ENCODE measurements around the gene GRID1. TPM values are rescaled to one million over a fixed set of nuclear protein-coding genes. Genes with fewer than 3 reads are reported as not detected.

The GRID1 gene
- total RNA-seq, 1 experiment from 2014 or later = not detected

DNA sequence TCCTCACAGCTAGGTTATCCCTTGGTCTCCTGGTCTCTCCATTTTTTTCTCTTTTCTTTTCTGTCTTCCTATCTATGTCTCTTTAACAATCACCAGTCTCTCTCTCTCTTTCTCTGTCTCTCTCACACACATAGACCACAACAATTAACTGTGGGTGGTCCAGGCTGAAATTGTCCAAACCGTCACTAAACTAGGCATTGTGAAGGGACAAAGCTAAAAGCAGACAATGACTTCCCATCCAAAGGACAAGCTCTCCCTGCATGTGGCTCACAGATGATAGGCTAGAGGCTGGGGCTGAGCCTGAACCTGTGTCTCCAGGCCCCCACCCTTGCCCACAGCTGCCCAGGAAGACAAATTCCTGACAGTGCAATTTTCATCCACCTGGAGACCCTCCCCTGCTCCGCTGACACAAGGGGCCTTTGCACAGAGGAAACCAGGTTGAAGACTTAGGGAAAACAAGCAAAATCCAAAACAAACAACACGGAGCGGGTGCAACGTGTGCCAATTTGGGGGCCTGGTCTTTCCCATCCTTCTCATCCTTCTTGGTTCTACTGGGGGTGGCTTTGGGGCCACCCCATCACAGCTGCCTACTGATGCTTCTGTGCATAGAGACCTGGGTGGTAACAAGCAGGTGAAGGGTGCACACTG is 755.4 kb downstream of the GRID1 start:
- intact Hi-C loops (cut with micrococcal nuclease) = no loop called here
- no peak overlapping the region for H2AFZ ChIP-seq (ENCODE audit: low read length)
- no peak overlapping the region for H3K4me3 ChIP-seq (ENCODE audit: low read length)
- H3F3A ChIP-seq (ENCODE audit: low read length, unreplicated experiment) = no peaks in the 10 kb centered on the region
- no peaks in the 10 kb centered on the region for H3K4me1 ChIP-seq (ENCODE audit: insufficient read depth, low read length)
- BruUV-seq (replicated peaks) = no TSS peak
- no peak overlapping the region for H3K27ac ChIP-seq (ENCODE audit: low read length)
- H3K9ac ChIP-seq (ENCODE audit: low read length) = no peak overlapping the region
- POLR2A ChIA-PET (ENCODE audit: unreplicated experiment) = no interaction called here
- TF ChIP-seq EZH2phosphoT487 (IDR thresholded peaks at IDR 0.05; ENCODE audit: borderline replicate concordance, low read length) = no peak
- TF ChIP-seq, protein P1, sequence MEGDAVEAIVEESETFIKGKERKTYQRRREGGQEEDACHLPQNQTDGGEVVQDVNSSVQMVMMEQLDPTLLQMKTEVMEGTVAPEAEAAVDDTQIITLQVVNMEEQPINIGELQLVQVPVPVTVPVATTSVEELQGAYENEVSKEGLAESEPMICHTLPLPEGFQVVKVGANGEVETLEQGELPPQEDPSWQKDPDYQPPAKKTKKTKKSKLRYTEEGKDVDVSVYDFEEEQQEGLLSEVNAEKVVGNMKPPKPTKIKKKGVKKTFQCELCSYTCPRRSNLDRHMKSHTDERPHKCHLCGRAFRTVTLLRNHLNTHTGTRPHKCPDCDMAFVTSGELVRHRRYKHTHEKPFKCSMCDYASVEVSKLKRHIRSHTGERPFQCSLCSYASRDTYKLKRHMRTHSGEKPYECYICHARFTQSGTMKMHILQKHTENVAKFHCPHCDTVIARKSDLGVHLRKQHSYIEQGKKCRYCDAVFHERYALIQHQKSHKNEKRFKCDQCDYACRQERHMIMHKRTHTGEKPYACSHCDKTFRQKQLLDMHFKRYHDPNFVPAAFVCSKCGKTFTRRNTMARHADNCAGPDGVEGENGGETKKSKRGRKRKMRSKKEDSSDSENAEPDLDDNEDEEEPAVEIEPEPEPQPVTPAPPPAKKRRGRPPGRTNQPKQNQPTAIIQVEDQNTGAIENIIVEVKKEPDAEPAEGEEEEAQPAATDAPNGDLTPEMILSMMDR (conservative IDR thresholded peaks at IDR 0.05; ENCODE audit: low read depth, low read length) = no peak
- TF ChIP-seq EZH2 (IDR thresholded peaks at IDR 0.05; ENCODE audit: low read length, unreplicated experiment) = no peak
- DNase-seq = no peak
- ATAC-seq = no peak
- H4K20me1 ChIP-seq (ENCODE audit: low read length) = no peaks in the 10 kb centered on the region
- no peaks in the 10 kb centered on the region for H3K9me2 ChIP-seq (replicated peaks; ENCODE audit: low read length)
- CTCF ChIA-PET = no interaction called here
- no peaks in the 10 kb centered on the region for H3K9me3 ChIP-seq (ENCODE audit: low read length)
- H3K79me2 ChIP-seq (ENCODE audit: low read length) = no peaks in the 10 kb centered on the region
- H3K36me3 ChIP-seq (ENCODE audit: low read depth, low read length) = no peaks in the 10 kb centered on the region
- H3K27me3 ChIP-seq (ENCODE audit: low read length) = no peaks in the 10 kb centered on the region
- no peak overlapping the region for H3K4me2 ChIP-seq (ENCODE audit: low read length)

DNA sequence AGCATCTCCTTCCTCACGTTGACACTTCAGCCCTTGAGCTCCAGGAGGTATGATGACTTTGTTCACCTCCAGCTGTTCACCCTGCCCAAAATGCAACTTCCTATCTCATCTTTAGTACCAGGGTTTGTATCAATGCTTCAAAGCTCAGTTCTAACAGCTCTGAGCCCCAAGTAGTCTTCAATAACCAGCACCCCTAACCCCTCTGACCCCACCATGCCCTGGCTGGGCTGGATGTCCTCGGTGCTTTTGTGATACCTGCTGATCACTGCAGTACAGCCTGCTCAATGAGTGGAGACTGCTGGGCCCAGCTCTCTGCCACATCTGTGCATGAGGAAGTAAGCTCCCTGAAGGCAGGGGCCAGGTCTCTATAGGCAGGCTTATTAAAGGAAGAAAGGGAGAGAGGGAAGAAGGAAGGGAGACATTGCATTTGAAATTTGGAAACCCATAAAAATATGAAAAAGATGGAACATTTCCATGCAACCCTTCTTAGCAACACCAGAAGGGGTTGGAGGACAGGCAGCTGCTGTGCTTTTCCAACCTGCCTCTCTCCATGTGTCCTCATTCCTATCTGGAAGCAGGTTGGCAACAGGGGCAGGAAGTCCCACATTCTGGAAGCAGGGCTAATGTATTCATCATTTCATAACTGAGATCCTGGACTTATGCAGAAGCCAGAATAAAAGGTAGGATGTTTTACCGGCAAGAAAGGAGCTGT is 756.1 kb downstream of the GRID1 start:
- no peak for ATAC-seq
- POLR2A ChIA-PET (ENCODE audit: unreplicated experiment) = no interaction called here

More for the DNA sequence above, 756.1 kb downstream of the GRID1 start:
- Histone ChIP-seq H3K27me3 (ENCODE audit: low read length) (no peaks in the 10 kb centered on the region), H3K36me3 (ENCODE audit: low read depth, low read length) (no peaks in the 10 kb centered on the region), H3K4me1 (ENCODE audit: insufficient read depth, low read length) (no peaks in the 10 kb centered on the region), H3F3A (ENCODE audit: low read length, unreplicated experiment) (no peaks in the 10 kb centered on the region), H3K9me3 (ENCODE audit: low read length) (no peaks in the 10 kb centered on the region), H3K27ac (ENCODE audit: low read length) (no peak overlapping the region), H4K20me1 (ENCODE audit: low read length) (no peaks in the 10 kb centered on the region), H3K79me2 (ENCODE audit: low read length) (no peaks in the 10 kb centered on the region), H3K4me2 (ENCODE audit: low read length) (no peak overlapping the region), H3K4me3 (ENCODE audit: low read length) (no peak overlapping the region), H3K9ac (ENCODE audit: low read length) (no peak overlapping the region), H2AFZ (ENCODE audit: low read length) (no peak overlapping the region), H3K9me2 (replicated peaks; ENCODE audit: low read length) (no peaks in the 10 kb centered on the region)
- TF ChIP-seq EZH2phosphoT487 (IDR thresholded peaks at IDR 0.05; ENCODE audit: borderline replicate concordance, low read length) = no peak
- no peak for TF ChIP-seq EZH2 (IDR thresholded peaks at IDR 0.05; ENCODE audit: low read length, unreplicated experiment)
- TF ChIP-seq, protein P1 (conservative IDR thresholded peaks at IDR 0.05; ENCODE audit: low read depth, low read length) = no peak
- no TSS peak for BruUV-seq (replicated peaks)
- intact Hi-C loops (cut with micrococcal nuclease) = no loop called here
- CTCF ChIA-PET = no interaction called here
- no peak for DNase-seq

Data from PC-3 (cell line).